ENCODE data around the gene FANCM. TPM values are rescaled to one million over a fixed set of nuclear protein-coding genes. Genes with fewer than 3 reads are reported as not detected.

The FANCM gene
- total RNA-seq, 1 donor from 2014 or later: 4.2 TPM

DNA sequence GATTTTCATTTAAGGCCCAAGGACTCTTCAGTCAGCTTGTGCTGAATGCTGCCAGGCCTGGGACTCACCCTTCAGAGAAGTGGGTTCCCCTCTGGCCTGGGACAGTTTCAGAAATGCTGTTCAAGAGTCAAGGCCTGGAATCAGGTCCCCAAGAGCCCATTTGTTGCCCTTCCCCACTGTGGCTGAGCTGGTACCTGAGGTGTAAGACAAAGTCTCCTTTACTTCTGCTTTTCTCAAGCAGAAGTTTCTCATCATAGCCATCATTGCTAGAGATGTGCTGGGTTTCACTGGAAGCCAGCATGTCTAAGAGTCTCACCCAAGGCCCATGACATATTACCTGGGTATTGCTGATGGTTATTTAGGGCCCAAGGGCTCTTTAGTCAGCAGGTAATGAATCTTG is 8.9 kb downstream of the FANCM start:
- DNase-seq (ENCODE audit: low read depth): no peak
- Histone ChIP-seq H3K4me2 (ENCODE audit: low read length) (no peak overlapping the region), H3K9ac (ENCODE audit: low read length) (no peak overlapping the region), H3K4me3 (ENCODE audit: insufficient read depth, low read depth, low read length) (no peak overlapping the region), H2AFZ (ENCODE audit: low read depth, low read length) (no peak overlapping the region), H3K36me3 (ENCODE audit: insufficient read depth, low read length) (no peaks in the 10 kb centered on the region), H3K9me3 (ENCODE audit: insufficient read depth, low read depth, low read length) (no peaks in the 10 kb centered on the region), H4K20me1 (ENCODE audit: insufficient read depth, low read length) (no peaks in the 10 kb centered on the region), H3K79me2 (ENCODE audit: insufficient read depth, low read length) (peaks cover 23% of the 10 kb centered on the region), H3K27ac (ENCODE audit: low read depth, low read length) (no peak overlapping the region), H3K4me1 (ENCODE audit: insufficient read depth, low read length) (no peaks in the 10 kb centered on the region), H3K27me3 (ENCODE audit: insufficient read depth, low read length) (no peaks in the 10 kb centered on the region)
- no peak for TF ChIP-seq EZH2 (IDR thresholded peaks at IDR 0.05; ENCODE audit: insufficient read depth, low read length)
- TF ChIP-seq, protein P1, sequence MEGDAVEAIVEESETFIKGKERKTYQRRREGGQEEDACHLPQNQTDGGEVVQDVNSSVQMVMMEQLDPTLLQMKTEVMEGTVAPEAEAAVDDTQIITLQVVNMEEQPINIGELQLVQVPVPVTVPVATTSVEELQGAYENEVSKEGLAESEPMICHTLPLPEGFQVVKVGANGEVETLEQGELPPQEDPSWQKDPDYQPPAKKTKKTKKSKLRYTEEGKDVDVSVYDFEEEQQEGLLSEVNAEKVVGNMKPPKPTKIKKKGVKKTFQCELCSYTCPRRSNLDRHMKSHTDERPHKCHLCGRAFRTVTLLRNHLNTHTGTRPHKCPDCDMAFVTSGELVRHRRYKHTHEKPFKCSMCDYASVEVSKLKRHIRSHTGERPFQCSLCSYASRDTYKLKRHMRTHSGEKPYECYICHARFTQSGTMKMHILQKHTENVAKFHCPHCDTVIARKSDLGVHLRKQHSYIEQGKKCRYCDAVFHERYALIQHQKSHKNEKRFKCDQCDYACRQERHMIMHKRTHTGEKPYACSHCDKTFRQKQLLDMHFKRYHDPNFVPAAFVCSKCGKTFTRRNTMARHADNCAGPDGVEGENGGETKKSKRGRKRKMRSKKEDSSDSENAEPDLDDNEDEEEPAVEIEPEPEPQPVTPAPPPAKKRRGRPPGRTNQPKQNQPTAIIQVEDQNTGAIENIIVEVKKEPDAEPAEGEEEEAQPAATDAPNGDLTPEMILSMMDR (IDR thresholded peaks at IDR 0.05; ENCODE audit: insufficient read depth, low read depth, low read length): no peak
- peaks cover 7% of the 10 kb centered on the region for H3K36me3 Mint-ChIP-seq (ENCODE audit: low read depth, unreplicated experiment)
- no peak overlapping the region for H3K27ac Mint-ChIP-seq (ENCODE audit: unreplicated experiment)
- H3K27me3 Mint-ChIP-seq (ENCODE audit: low read depth, unreplicated experiment): no peaks in the 10 kb centered on the region
- H3K4me1 Mint-ChIP-seq (ENCODE audit: low read depth, unreplicated experiment): no peaks in the 10 kb centered on the region
- no peak overlapping the region for H3K4me3 Mint-ChIP-seq (ENCODE audit: unreplicated experiment)
- H3K9me3 Mint-ChIP-seq (ENCODE audit: unreplicated experiment): no peaks in the 10 kb centered on the region
- no peak for FAIRE-seq

DNA sequence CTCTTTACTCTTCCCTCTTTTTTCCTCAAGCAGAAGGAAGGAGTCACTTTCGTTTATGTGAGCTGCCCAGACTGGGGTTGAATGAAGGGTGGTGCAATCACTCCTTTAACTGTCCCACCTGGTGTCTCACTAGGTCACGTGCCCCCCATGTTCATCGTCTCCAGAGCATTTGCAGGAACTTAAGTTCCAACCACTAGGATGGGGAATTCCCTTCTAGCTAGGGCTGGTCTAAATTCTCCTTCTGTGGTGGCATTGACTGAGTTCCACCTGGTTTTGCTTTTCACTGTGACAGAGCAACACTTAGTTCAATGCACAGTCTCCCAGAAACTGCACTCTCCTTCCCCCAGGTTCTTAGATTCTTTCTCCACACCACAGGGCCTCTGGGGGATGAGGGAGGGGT is 9.5 kb downstream of the FANCM start:
- Histone ChIP-seq H3K4me2 (ENCODE audit: low read length) (no peak overlapping the region), H3K9me3 (ENCODE audit: insufficient read depth, low read depth, low read length) (no peaks in the 10 kb centered on the region), H3K4me3 (ENCODE audit: insufficient read depth, low read depth, low read length) (no peak overlapping the region), H3K36me3 (ENCODE audit: insufficient read depth, low read length) (no peaks in the 10 kb centered on the region), H3K27ac (ENCODE audit: low read depth, low read length) (no peak overlapping the region), H3K79me2 (ENCODE audit: insufficient read depth, low read length) (peaks cover 17% of the 10 kb centered on the region), H3K4me1 (ENCODE audit: insufficient read depth, low read length) (no peaks in the 10 kb centered on the region), H3K9ac (ENCODE audit: low read length) (no peak overlapping the region), H4K20me1 (ENCODE audit: insufficient read depth, low read length) (no peaks in the 10 kb centered on the region), H3K27me3 (ENCODE audit: insufficient read depth, low read length) (no peaks in the 10 kb centered on the region), H2AFZ (ENCODE audit: low read depth, low read length) (no peak overlapping the region)
- Mint-ChIP-seq H3K9me3 (ENCODE audit: unreplicated experiment) (no peaks in the 10 kb centered on the region), H3K27me3 (ENCODE audit: low read depth, unreplicated experiment) (no peaks in the 10 kb centered on the region), H3K27ac (ENCODE audit: unreplicated experiment) (no peak overlapping the region), H3K36me3 (ENCODE audit: low read depth, unreplicated experiment) (peaks cover 7% of the 10 kb centered on the region), H3K4me3 (ENCODE audit: unreplicated experiment) (no peak overlapping the region), H3K4me1 (ENCODE audit: low read depth, unreplicated experiment) (no peaks in the 10 kb centered on the region)
- DNase-seq (ENCODE audit: low read depth): no peak
- FAIRE-seq: no peak
- TF ChIP-seq EZH2 (IDR thresholded peaks at IDR 0.05; ENCODE audit: insufficient read depth, low read length): no peak
- TF ChIP-seq, protein P1 (IDR thresholded peaks at IDR 0.05; ENCODE audit: insufficient read depth, low read depth, low read length): no peak

DNA sequence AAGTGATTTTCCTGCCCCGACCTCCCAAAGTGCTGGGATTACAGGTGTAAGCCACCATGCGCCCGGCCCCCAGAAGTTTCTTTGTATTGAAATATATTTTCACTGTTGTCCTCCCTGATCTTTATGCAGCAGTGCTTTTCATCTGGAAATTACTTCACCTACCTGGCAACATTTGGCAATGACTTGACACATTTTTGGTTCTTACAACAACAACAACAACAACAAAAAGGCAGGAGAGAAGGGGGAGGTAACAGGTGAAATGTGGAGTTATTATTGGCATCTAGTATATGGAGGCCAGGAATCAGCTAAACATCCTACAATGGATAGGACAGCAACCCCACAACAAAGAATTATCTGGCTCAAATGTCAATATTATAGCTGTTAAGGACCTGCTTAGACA is 13.9 kb downstream of the FANCM start:
- Mint-ChIP-seq H3K4me3 (ENCODE audit: unreplicated experiment) (no peak overlapping the region), H3K36me3 (ENCODE audit: low read depth, unreplicated experiment) (peaks cover 7% of the 10 kb centered on the region), H3K9me3 (ENCODE audit: unreplicated experiment) (no peaks in the 10 kb centered on the region), H3K4me1 (ENCODE audit: low read depth, unreplicated experiment) (no peaks in the 10 kb centered on the region), H3K27ac (ENCODE audit: unreplicated experiment) (no peak overlapping the region), H3K27me3 (ENCODE audit: low read depth, unreplicated experiment) (no peaks in the 10 kb centered on the region)
- DNase-seq (ENCODE audit: low read depth): no peak
- Histone ChIP-seq H2AFZ (ENCODE audit: low read depth, low read length) (no peak overlapping the region), H3K79me2 (ENCODE audit: insufficient read depth, low read length) (peaks cover 8% of the 10 kb centered on the region), H3K4me3 (ENCODE audit: insufficient read depth, low read depth, low read length) (no peak overlapping the region), H4K20me1 (ENCODE audit: insufficient read depth, low read length) (no peaks in the 10 kb centered on the region), H3K9ac (ENCODE audit: low read length) (no peak overlapping the region), H3K9me3 (ENCODE audit: insufficient read depth, low read depth, low read length) (no peaks in the 10 kb centered on the region), H3K27me3 (ENCODE audit: insufficient read depth, low read length) (no peaks in the 10 kb centered on the region), H3K4me1 (ENCODE audit: insufficient read depth, low read length) (no peaks in the 10 kb centered on the region), H3K27ac (ENCODE audit: low read depth, low read length) (no peak overlapping the region), H3K36me3 (ENCODE audit: insufficient read depth, low read length) (no peaks in the 10 kb centered on the region), H3K4me2 (ENCODE audit: low read length) (no peak overlapping the region)
- no peak for TF ChIP-seq EZH2 (IDR thresholded peaks at IDR 0.05; ENCODE audit: insufficient read depth, low read length)
- TF ChIP-seq, protein P1 (IDR thresholded peaks at IDR 0.05; ENCODE audit: insufficient read depth, low read depth, low read length): no peak
- FAIRE-seq: no peak
